ENCODE measurements around the gene WIPF3.

Gene WIPF3

DNA sequence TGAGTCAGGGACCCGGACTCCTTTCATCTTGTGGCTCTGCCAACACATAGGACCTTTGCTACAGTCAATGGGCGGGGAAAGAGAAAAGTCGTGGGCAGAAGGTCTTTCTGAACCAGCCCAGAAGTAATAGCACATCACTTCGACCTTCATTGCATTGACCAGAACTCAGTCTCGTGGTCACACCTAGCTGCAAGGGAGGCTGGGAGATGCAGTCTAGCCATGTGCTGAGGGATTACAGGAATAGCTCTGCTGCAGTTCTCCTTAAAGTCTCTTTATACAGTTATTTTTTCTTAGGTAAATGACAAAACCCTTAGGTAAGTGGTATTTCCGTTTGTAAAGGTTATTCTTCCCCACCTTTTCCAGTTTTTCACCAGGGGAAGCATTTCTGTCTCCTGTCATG lies 25.4 kb downstream of the WIPF3 start:
- H3K9me3 ChIP-seq (ENCODE audit: control insufficient read depth in 2 of 2, low read length in 2 of 2): no peaks in the 10 kb centered on the region
- no peak overlapping the region for H3K27ac ChIP-seq (ENCODE audit: low read length)
- no peaks in the 10 kb centered on the region for H3K4me1 ChIP-seq (ENCODE audit: control insufficient read depth, insufficient read depth, low read length)
- H3K4me3 ChIP-seq (ENCODE audit: low read length in 2 of 2): no peak overlapping the region
- no peak overlapping the region for H3K9ac ChIP-seq (ENCODE audit: low read length in 2 of 2)
- H3K27me3 ChIP-seq (ENCODE audit: control insufficient read depth in 1 of 2, insufficient read depth in 2 of 2, low read length in 2 of 2): no peaks in the 10 kb centered on the region
- peaks cover 0 to 3% of the 10 kb centered on the region in 2 donors for H3K36me3 ChIP-seq (ENCODE audit: control insufficient read depth in 2 of 2, insufficient read depth in 2 of 2, low read length in 2 of 2)

DNA sequence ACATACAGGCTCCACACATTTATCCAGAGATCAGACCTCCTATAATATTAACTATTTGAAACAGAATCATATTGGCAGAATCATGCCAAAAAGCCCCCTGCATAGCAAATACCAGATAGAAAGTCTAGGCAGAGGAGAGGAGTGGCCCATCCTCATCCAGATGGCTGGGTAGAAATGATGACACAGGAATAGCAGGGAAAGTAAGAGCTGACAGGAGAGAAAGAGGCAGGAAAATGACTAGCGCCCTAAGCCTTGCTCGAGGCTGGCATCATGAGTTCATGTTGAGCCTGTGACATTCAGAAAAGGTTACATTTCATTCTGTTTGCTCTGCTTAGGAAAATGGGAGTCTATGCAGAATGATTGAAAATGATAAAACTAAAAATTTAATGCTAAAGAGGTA lies 27.6 kb downstream of the WIPF3 start:
- no peak overlapping the region for H3K9ac ChIP-seq (ENCODE audit: low read length in 2 of 2)
- H3K27me3 ChIP-seq (ENCODE audit: control insufficient read depth in 1 of 2, insufficient read depth in 2 of 2, low read length in 2 of 2): no peaks in the 10 kb centered on the region
- H3K36me3 ChIP-seq (ENCODE audit: control insufficient read depth in 2 of 2, insufficient read depth in 2 of 2, low read length in 2 of 2): peaks cover 0 to 3% of the 10 kb centered on the region in 2 donors
- H3K4me3 ChIP-seq (ENCODE audit: low read length in 2 of 2): no peak overlapping the region
- H3K4me1 ChIP-seq (ENCODE audit: control insufficient read depth, insufficient read depth, low read length): no peaks in the 10 kb centered on the region
- no peak overlapping the region for H3K27ac ChIP-seq (ENCODE audit: low read length)
- H3K9me3 ChIP-seq (ENCODE audit: control insufficient read depth in 2 of 2, low read length in 2 of 2): no peaks in the 10 kb centered on the region

DNA sequence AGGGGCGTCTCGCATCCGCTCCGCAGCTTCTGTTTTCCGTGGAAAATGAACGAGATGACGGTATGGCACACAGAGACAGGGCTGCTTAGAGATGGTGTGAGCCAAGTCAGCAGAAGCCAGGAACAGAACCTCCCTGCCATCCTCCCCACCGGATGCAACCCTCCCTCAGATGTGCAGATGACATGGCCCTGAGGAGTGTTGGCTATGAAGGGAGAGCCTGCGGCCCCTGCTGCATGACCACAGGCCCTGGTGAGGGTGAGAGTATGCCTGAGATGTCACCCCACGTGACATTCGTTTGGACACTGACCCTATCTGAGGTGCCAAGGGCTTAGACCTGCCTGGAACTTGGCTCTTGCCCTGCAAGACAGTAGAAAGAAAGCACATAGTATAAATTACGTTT lies 29.4 kb downstream of the WIPF3 start:
- Histone ChIP-seq H3K36me3 (ENCODE audit: control insufficient read depth in 2 of 2, insufficient read depth in 2 of 2, low read length in 2 of 2) (peaks cover 0 to 3% of the 10 kb centered on the region in 2 donors), H3K9me3 (ENCODE audit: control insufficient read depth in 2 of 2, low read length in 2 of 2) (no peaks in the 10 kb centered on the region), H3K4me3 (ENCODE audit: low read length in 2 of 2) (no peak overlapping the region), H3K9ac (ENCODE audit: low read length in 2 of 2) (no peak overlapping the region), H3K27me3 (ENCODE audit: control insufficient read depth in 1 of 2, insufficient read depth in 2 of 2, low read length in 2 of 2) (no peaks in the 10 kb centered on the region), H3K4me1 (ENCODE audit: control insufficient read depth, insufficient read depth, low read length) (peaks cover 3% of the 10 kb centered on the region), H3K27ac (ENCODE audit: low read length) (no peak overlapping the region)

GRCh38 chr7:29839302-29839701 lies 33.0 kb downstream of the WIPF3 start:
- Histone ChIP-seq H3K27ac (ENCODE audit: low read length) (no peak overlapping the region), H3K4me3 (ENCODE audit: low read length in 2 of 2) (no peak overlapping the region), H3K36me3 (ENCODE audit: control insufficient read depth in 2 of 2, insufficient read depth in 2 of 2, low read length in 2 of 2) (peaks cover 0 to 3% of the 10 kb centered on the region in 2 donors), H3K4me1 (ENCODE audit: control insufficient read depth, insufficient read depth, low read length) (peaks cover 3% of the 10 kb centered on the region), H3K9me3 (ENCODE audit: control insufficient read depth in 2 of 2, low read length in 2 of 2) (no peaks in the 10 kb centered on the region), H3K27me3 (ENCODE audit: control insufficient read depth in 1 of 2, insufficient read depth in 2 of 2, low read length in 2 of 2) (no peaks in the 10 kb centered on the region), H3K9ac (ENCODE audit: low read length in 2 of 2) (peak overlapping the region in 1 of 2 donors; percentile 21)

- Histone ChIP-seq H3K4me3 (ENCODE audit: low read length in 2 of 2) (no peak overlapping the region), H3K9ac (ENCODE audit: low read length in 2 of 2) (no peak overlapping the region)
Observed at GRCh38 chr7:29839921-29840320, 33.6 kb downstream of the WIPF3 start.

GRCh38 chr7:29840701-29841100 lies 34.4 kb downstream of the WIPF3 start:
- Histone ChIP-seq H3K9me3 (ENCODE audit: control insufficient read depth in 2 of 2, low read length in 2 of 2) (no peaks in the 10 kb centered on the region), H3K27me3 (ENCODE audit: control insufficient read depth in 1 of 2, insufficient read depth in 2 of 2, low read length in 2 of 2) (no peaks in the 10 kb centered on the region), H3K9ac (ENCODE audit: low read length in 2 of 2) (no peak overlapping the region), H3K27ac (ENCODE audit: low read length) (no peak overlapping the region), H3K4me1 (ENCODE audit: control insufficient read depth, insufficient read depth, low read length) (peaks cover 3% of the 10 kb centered on the region), H3K4me3 (ENCODE audit: low read length in 2 of 2) (no peak overlapping the region), H3K36me3 (ENCODE audit: control insufficient read depth in 2 of 2, insufficient read depth in 2 of 2, low read length in 2 of 2) (peaks cover 0 to 2% of the 10 kb centered on the region in 2 donors)

More at GRCh38 chr7:29839921-29840320, 33.6 kb downstream of the WIPF3 start:
- H3K27ac ChIP-seq (ENCODE audit: low read length): no peak overlapping the region
- H3K4me1 ChIP-seq (ENCODE audit: control insufficient read depth, insufficient read depth, low read length): peaks cover 3% of the 10 kb centered on the region
- H3K36me3 ChIP-seq (ENCODE audit: control insufficient read depth in 2 of 2, insufficient read depth in 2 of 2, low read length in 2 of 2): peaks cover 0 to 3% of the 10 kb centered on the region in 2 donors
- no peaks in the 10 kb centered on the region for H3K9me3 ChIP-seq (ENCODE audit: control insufficient read depth in 2 of 2, low read length in 2 of 2)
- H3K27me3 ChIP-seq (ENCODE audit: control insufficient read depth in 1 of 2, insufficient read depth in 2 of 2, low read length in 2 of 2): no peaks in the 10 kb centered on the region

DNA sequence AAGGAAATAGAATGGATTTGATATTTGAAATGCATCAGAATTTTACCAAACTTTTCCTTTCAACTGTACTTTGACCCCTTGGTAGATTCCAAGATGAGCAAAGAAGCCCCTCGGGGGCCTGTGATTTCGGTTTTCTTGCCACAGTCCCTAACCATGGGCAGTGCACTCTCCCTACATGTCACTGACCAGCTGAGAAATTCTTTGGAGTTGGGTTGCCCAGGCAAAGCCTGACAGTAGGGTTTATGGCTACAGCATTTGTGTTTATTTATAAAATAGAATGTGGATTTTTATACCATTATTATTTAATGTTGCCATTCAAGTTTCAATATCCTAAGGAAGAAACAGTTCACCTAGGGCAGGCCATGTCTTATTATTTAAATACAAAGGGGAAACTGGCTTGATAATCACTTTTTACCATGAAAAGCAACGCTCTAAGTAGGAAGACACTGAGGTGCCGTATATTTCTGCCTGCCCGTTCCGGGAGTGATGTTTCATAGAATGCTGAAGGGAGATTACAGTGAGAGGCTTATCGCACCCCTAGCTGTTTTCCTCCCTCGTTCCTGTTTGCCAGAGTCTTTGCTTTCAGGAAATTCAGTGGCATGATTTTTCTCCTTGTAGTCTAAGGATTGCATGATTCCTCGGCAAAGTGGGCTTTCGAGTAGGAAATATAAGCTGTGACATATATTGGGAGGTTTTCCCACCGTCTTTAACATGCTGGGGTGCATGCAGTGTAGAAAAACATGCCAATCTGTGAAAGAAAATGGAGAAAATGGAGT lies 35.8 kb downstream of the WIPF3 start:
- no peak overlapping the region for H3K27ac ChIP-seq (ENCODE audit: low read length)
- H3K27me3 ChIP-seq (ENCODE audit: control insufficient read depth in 1 of 2, insufficient read depth in 2 of 2, low read length in 2 of 2): no peaks in the 10 kb centered on the region
- H3K36me3 ChIP-seq (ENCODE audit: control insufficient read depth in 2 of 2, insufficient read depth in 2 of 2, low read length in 2 of 2): no peaks in the 10 kb centered on the region
- H3K9ac ChIP-seq (ENCODE audit: low read length in 2 of 2): no peak overlapping the region
- no peaks in the 10 kb centered on the region for H3K9me3 ChIP-seq (ENCODE audit: control insufficient read depth in 2 of 2, low read length in 2 of 2)
- peaks cover 3% of the 10 kb centered on the region for H3K4me1 ChIP-seq (ENCODE audit: control insufficient read depth, insufficient read depth, low read length)
- H3K4me3 ChIP-seq (ENCODE audit: low read length in 2 of 2): no peak overlapping the region

DNA sequence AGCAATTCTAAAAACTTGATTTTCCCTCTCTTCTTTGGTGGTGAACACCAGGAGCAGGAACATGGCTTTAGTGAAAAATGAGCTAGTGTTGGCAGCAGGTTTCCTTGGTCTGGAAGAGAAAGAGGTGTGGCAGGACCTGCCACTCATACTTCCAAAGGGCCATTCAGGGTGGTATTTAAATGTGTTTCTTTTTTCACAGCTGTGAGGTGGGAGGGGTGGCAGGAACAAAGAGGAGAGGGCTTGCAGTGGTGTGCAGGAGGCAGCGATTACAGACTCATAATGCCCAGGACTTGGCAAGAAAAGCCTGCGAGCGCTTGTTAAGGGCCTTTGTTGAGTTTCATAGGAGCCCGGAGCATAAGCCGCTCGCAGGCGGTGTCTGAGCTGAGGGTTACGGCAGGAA lies 36.8 kb downstream of the WIPF3 start:
- H3K9ac ChIP-seq (ENCODE audit: low read length in 2 of 2): no peak overlapping the region
- H3K27ac ChIP-seq (ENCODE audit: low read length): no peak overlapping the region
- H3K27me3 ChIP-seq (ENCODE audit: control insufficient read depth in 1 of 2, insufficient read depth in 2 of 2, low read length in 2 of 2): no peaks in the 10 kb centered on the region
- no peaks in the 10 kb centered on the region for H3K36me3 ChIP-seq (ENCODE audit: control insufficient read depth in 2 of 2, insufficient read depth in 2 of 2, low read length in 2 of 2)
- H3K9me3 ChIP-seq (ENCODE audit: control insufficient read depth in 2 of 2, low read length in 2 of 2): no peaks in the 10 kb centered on the region
- peaks cover 3% of the 10 kb centered on the region for H3K4me1 ChIP-seq (ENCODE audit: control insufficient read depth, insufficient read depth, low read length)
- no peak overlapping the region for H3K4me3 ChIP-seq (ENCODE audit: low read length in 2 of 2)

DNA sequence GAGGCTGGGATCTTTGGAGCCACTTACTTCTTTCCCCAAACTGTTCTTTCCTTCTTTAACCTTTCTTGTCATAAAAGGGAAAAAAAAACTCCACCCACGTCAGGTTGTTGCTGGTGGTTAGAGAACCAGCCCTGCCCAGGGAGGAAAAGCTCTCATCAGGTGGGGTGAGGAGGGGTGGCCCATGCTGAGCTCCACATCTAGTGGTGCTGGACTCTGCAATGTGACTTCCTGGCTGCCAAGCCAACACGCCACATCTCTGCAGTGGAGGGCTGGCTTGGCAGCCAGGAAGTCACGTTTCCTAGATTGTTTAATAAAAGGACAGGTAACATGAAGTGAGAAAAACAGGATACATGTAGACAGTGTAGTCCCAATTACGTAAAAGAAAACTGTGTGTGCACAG lies 37.4 kb downstream of the WIPF3 start:
- peaks cover 3% of the 10 kb centered on the region for H3K4me1 ChIP-seq (ENCODE audit: control insufficient read depth, insufficient read depth, low read length)
- no peak overlapping the region for H3K9ac ChIP-seq (ENCODE audit: low read length in 2 of 2)
- no peaks in the 10 kb centered on the region for H3K36me3 ChIP-seq (ENCODE audit: control insufficient read depth in 2 of 2, insufficient read depth in 2 of 2, low read length in 2 of 2)
- H3K27me3 ChIP-seq (ENCODE audit: control insufficient read depth in 1 of 2, insufficient read depth in 2 of 2, low read length in 2 of 2): no peaks in the 10 kb centered on the region
- H3K9me3 ChIP-seq (ENCODE audit: control insufficient read depth in 2 of 2, low read length in 2 of 2): no peaks in the 10 kb centered on the region
- H3K4me3 ChIP-seq (ENCODE audit: low read length in 2 of 2): no peak overlapping the region
- H3K27ac ChIP-seq (ENCODE audit: low read length): no peak overlapping the region

GRCh38 chr7:29844559-29844958 lies 38.3 kb downstream of the WIPF3 start:
- no peaks in the 10 kb centered on the region for H3K9me3 ChIP-seq (ENCODE audit: control insufficient read depth in 2 of 2, low read length in 2 of 2)
- no peaks in the 10 kb centered on the region for H3K36me3 ChIP-seq (ENCODE audit: control insufficient read depth in 2 of 2, insufficient read depth in 2 of 2, low read length in 2 of 2)
- H3K4me1 ChIP-seq (ENCODE audit: control insufficient read depth, insufficient read depth, low read length): no peaks in the 10 kb centered on the region
- H3K4me3 ChIP-seq (ENCODE audit: low read length in 2 of 2): no peak overlapping the region
- no peak overlapping the region for H3K9ac ChIP-seq (ENCODE audit: low read length in 2 of 2)
- no peak overlapping the region for H3K27ac ChIP-seq (ENCODE audit: low read length)
- H3K27me3 ChIP-seq (ENCODE audit: control insufficient read depth in 1 of 2, insufficient read depth in 2 of 2, low read length in 2 of 2): no peaks in the 10 kb centered on the region

DNA sequence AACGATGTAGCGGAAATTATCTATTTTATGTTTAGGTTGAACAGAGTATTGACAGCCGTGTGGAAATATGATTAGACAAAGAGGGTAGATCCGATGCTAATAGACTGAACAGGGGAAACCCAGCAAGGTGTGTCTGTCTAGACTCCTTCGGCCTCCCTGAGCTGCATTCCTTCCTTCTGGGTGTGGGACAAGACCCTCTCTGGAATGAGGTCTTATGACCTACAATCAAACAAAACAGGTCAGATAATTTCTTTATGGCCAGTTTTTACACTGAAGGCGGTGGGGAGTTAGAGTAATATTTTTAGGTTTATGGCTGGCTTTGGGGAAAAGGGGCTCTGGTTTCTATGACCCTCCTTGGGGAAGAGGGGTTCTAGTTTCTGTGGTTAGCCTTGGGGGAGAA lies 41.2 kb downstream of the WIPF3 start:
- no peaks in the 10 kb centered on the region for H3K4me1 ChIP-seq (ENCODE audit: control insufficient read depth, insufficient read depth, low read length)
- H3K27me3 ChIP-seq (ENCODE audit: control insufficient read depth in 1 of 2, insufficient read depth in 2 of 2, low read length in 2 of 2): no peaks in the 10 kb centered on the region
- H3K36me3 ChIP-seq (ENCODE audit: control insufficient read depth in 2 of 2, insufficient read depth in 2 of 2, low read length in 2 of 2): no peaks in the 10 kb centered on the region
- no peak overlapping the region for H3K9ac ChIP-seq (ENCODE audit: low read length in 2 of 2)
- H3K9me3 ChIP-seq (ENCODE audit: control insufficient read depth in 2 of 2, low read length in 2 of 2): no peaks in the 10 kb centered on the region
- no peak overlapping the region for H3K27ac ChIP-seq (ENCODE audit: low read length)
- H3K4me3 ChIP-seq (ENCODE audit: low read length in 2 of 2): no peak overlapping the region
